KBM-7 (cell line): ENCODE results near the gene ANO8.
"Not testable (repeated sequence)": the region's sequence is repeated elsewhere in the genome, so short reads cannot be mapped to it uniquely, and the experiment has no call there.

ENCODE experiments used
- DNase-seq: peaks from one replicate; pipeline ENCODE4 v3.0.0-alpha.2; 2015
- in situ Hi-C: fragments of 300-500 bp; cut with MboI; formaldehyde crosslinking; loops from 2 replicates; pipeline ENCODE4 v1.14.3; 2020; ENCODE audit warnings: low sequenced_read_pairs, low pct_unique_long_range_greater_than_20kb, mixed read lengths

ANO8 gene, protein sequence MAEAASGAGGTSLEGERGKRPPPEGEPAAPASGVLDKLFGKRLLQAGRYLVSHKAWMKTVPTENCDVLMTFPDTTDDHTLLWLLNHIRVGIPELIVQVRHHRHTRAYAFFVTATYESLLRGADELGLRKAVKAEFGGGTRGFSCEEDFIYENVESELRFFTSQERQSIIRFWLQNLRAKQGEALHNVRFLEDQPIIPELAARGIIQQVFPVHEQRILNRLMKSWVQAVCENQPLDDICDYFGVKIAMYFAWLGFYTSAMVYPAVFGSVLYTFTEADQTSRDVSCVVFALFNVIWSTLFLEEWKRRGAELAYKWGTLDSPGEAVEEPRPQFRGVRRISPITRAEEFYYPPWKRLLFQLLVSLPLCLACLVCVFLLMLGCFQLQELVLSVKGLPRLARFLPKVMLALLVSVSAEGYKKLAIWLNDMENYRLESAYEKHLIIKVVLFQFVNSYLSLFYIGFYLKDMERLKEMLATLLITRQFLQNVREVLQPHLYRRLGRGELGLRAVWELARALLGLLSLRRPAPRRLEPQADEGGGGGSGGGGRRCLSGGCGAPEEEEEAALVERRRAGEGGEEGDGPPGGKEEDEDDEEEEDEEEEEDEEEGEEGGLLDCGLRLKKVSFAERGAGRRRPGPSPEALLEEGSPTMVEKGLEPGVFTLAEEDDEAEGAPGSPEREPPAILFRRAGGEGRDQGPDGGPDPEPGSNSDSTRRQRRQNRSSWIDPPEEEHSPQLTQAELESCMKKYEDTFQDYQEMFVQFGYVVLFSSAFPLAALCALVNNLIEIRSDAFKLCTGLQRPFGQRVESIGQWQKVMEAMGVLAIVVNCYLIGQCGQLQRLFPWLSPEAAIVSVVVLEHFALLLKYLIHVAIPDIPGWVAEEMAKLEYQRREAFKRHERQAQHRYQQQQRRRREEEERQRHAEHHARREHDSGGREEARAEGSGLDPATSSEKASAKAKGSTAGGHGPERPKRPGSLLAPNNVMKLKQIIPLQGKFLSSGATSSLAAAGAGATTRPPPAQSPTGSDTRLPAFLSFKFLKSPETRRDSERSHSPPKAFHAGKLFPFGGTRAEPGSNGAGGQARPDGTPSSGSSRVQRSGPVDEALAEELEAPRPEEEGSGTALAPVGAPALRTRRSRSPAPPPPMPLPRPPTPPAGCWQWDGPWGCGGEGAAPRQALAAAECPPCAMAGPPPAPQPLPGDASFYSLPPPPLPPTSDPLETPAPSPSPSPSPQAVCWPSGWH

DNA sequence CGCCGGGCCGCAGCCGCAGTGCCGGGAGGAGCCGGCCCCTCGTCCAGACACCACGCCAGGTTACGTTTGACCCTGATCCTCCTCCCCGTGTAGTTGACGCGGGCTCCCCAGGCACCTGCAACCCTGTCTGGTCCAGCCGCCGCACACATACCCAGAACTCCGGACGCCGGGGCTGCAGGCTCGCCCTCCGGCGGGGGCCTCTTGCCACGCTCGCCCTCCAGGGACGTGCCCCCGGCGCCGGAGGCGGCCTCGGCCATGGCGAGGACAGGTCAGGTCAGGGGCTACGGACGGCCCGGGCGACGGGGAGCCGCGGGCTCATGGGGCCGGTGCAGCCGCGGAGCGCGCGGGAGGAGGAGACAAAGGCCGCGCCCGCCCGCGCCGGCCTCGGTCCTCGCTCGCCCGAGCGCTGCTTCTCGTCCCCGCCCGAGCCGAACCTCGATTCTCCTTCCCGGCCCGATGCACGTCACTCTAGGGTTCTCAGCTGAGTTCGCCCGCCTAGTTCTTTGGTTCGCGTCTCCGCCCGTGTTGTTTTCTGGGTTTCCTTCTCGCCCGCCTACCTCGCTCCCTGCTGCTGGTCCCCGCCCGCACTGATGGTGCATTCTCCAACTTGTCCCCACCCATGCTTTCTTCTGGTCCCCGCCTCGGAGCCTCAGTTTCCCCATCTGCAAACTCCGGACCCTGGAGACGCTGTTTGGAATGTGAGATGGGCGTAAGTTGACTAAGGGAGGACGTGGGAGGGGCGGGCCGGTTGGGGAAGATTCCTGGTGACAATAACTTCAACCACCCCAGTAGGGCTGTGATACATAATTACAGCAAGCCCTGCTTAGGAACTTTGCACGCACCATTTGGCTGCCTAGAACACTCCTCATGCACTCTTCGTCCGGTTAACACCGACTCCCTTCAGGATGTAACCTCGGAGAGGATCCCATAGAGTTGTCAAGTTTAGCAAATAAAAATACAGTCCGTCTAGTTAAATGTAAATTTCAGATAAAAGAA lies at the start of gene ANO8:
Gene ANO8 (minus strand): TSS at position 442 of the 996 bp plus-strand sequence. CDS start 185 bp downstream, at position 257.
- in situ Hi-C loops: no loop called here
- DNase-seq: peak; percentile 98

DNA sequence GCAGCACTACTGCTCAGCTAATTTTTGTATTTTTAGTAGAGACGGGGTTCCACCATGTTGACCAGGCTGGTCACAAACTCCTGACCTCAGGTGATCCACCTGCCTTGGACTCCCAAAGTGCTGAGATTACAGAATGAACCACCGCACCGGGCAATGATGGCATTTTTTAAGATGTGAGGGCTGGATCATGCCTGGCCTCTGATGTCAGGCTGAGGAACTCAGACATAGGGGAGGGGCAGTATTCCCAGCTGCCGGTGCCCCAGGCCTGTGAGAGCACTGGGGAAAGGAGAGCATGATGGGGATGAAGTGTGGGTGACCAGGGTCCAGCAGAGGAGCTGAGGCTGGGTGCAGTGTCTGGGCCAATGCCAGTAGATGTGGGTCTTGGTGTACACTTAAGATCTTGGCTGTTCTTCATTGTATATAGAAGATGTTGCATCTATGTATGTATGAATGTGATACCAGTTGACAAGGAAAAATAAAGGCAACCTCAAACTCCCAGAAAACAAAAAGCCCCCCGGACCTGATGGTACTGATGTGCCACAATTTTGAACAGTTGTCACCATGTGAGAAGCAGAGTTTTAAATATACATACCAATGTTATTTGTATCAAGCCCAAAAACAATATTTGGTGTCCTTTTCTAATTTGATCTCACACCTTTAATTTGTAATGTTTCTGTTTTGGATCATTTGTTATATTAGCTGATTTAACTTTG lies 45.9 kb upstream of the ANO8 start:
- in situ Hi-C loops: no loop called here
- DNase-seq: no peak

- in situ Hi-C loops: no loop called here
- DNase-seq: peak; percentile 77
These were observed 44.6 kb upstream of the ANO8 start for GRCh38 chr19:17379221-17379631.

GRCh38 chr19:17378271-17378670 lies 43.6 kb upstream of the ANO8 start:
- in situ Hi-C loops: no loop called here
- no peak for DNase-seq

- in situ Hi-C loops: no loop called here
- peak; percentile 54 for DNase-seq
These were observed 42.4 kb upstream of the ANO8 start, which contains the start of gene PLVAP for GRCh38 chr19:17376935-17377600. TSS of gene PLVAP (minus strand) at chr19:17377342. CDS start at chr19:17377288, 54 bp downstream.

DNA sequence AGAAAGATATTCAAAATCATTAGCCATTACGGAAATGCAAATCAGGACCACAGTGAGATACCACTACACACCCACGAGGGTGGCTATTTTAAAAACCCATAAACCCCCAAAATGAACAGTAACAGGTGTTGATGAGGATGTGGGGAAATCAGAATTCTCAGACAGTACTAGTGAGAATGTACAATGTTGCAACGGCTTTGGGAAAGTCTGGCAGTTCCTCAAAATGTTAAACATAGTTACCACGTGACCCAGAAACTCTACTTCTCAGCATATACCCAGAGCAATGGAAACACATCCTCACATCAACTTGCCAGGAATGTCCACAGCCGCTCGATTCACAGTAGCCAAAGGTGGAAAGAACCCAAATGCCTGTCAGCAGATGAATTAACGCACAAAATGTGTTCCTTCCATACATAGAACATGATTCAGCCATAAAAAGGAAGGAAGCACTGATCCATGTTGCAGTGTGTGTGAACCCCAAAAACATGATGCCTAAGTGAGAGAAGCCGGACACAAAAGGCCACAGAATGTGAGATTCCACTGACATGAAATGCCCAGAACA lies 35.5 kb upstream of the ANO8 start:
- DNase-seq: peak; percentile 83
- in situ Hi-C loops: no loop called here

- in situ Hi-C loops: no loop called here
- DNase-seq: no peak
These were observed 30.7 kb upstream of the ANO8 start for GRCh38 chr19:17365361-17365760.

- in situ Hi-C loops, DNase-seq: not testable (repeated sequence)
These were observed 29.4 kb upstream of the ANO8 start for GRCh38 chr19:17363852-17364605.

DNA sequence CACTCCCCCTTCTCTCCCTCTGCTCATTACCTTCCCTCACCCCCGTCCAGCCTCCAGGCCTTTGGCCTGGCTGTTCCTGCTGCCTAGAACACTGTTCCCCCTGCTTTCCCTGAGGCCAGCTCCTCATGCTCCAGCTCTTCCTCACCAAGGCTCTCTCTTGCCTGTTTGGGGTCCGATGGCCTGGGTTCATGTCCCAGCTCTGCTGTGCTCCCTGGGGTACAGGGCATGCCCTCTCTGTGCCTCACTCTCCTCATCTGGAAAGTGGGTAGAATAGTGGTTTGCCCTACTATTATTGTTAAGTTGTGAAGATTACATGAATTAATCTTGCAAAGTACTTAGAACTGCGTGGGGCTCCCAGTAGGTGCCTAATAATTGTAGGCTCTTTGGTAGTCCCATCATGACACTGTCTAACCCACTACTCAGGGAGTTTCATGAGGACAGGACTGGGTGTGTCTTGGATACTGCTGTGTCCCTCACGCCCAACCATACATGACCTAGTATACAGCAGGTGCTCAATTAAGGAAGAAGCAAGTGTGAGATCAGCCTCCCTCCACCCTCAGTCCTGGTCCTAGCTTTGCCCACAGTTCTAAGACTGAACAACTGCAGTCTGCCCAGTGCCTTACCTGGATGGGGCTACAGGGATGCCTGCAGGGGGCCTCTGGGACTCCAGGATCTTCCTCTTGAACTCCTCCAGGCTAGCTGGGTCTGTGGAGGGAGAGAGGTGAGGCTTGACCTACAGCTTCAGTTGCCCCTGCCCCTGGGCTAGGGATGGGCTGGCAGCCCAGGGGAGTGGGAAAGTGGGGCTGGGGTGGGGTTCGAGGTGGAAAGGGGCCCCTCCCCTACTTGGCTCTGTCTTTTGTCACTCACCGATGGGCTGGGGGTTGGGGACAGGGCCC lies 25.5 kb upstream of the ANO8 start:
- in situ Hi-C loops: no loop called here
- DNase-seq: no peak

GRCh38 chr19:17358395-17358794 lies 23.7 kb upstream of the ANO8 start:
- no peak for DNase-seq
- in situ Hi-C loops: no loop called here

- in situ Hi-C loops: no loop called here
- no peak for DNase-seq
These were observed 23.1 kb upstream of the ANO8 start for GRCh38 chr19:17357724-17358123.

DNA sequence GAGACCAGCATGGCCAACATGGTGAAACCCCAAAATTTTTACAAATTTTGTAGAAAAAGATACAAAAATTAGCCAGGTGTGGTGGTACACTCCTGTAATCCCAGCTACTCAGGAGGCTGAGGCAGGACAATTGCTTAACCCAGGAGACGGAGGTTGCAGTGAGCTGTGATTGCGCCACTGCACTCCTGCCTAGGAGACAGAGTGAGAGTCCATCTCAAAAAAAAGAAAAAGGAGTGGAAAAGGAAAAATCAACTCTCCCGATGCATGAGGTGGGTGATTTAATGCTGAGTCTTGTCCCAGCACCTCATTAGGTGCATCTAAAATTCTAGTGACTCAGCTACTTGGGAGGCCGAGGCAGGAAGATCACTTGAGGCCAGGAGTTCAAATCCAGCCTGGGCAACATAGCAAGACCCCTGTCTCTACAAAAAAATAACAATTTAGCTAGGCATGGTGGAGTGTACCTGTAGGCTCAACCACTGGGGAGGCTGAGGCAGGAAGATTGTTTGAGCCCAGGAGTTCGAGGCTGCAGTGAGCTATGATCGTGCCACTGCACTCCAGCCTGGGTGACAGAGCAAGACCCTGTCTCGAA lies 22.5 kb upstream of the ANO8 start:
- in situ Hi-C loops: no loop called here

GRCh38 chr19:17353386-17353785 lies 18.7 kb upstream of the ANO8 start:
- in situ Hi-C loops: no loop called here

More for the DNA sequence above, 22.5 kb upstream of the ANO8 start:
- DNase-seq: no peak

GRCh38 chr19:17352608-17353280 lies 18.1 kb upstream of the ANO8 start:
- in situ Hi-C loops: no loop called here
- DNase-seq: peak; percentile 70

More at GRCh38 chr19:17353386-17353785, 18.7 kb upstream of the ANO8 start:
- no peak for DNase-seq
